HL-60 (cell line): ENCODE data around the gene CEACAM21.

Experiments used
- POLR2AphosphoS5 ChIP-seq: IDR thresholded peaks from 2 replicates; pipeline ENCODE4 v1.6.1; 2012; ENCODE audit warnings: low read depth
- SPI1 ChIP-seq: IDR thresholded peaks from 2 replicates; pipeline ENCODE4 v1.6.1; 2012; ENCODE audit warnings: low read depth, mild to moderate bottlenecking, borderline replicate concordance
- TF ChIP-seq, protein P1 (sequence below): IDR thresholded peaks from one replicate; pipeline ENCODE4 v1.5.1; 2011; ENCODE audit warnings: low read length, control low read depth, inconsistent platforms; ENCODE audit not compliant: insufficient read depth
- TF ChIP-seq, protein P2 (sequence below): IDR thresholded peaks from 2 replicates; pipeline ENCODE4 v1.6.1; 2012; ENCODE audit warnings: low read depth; ENCODE audit not compliant: insufficient replicate concordance

DNA sequence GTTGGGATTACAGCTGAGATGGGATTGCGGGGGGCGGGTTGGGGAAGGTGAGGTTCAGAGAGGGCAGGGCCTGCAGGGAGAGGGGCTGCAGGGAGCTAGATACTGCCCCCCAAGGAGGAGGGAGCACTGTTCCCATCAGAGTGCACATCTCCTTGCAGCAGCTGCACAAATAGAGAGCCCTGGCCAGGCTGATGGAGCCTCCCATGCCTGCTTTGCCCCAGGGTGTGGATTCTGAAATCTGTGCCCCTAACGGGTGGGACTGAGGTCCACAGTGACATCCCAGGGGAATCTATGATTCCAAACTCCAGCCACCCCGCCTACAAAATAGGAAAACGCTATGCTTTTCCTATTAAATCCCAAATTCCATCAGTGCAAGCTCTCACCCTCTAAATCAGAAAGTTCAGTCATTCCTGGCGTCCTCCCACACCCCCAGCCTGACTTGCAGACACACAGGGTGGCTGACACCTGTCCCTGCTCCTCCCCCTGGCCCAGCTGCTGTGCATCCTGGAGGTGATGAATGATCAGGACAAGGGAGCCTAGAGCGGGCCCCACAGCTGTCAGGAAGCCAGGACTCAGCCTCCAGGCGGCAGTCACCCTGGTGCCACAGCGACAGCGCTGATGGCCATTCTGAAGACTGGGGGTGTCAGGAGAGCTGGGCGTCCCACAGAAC lies 6.3 kb upstream of the CEACAM21 start:
- TF ChIP-seq POLR2AphosphoS5 (no peak), SPI1 (no peak)
- TF ChIP-seq, protein P1, sequence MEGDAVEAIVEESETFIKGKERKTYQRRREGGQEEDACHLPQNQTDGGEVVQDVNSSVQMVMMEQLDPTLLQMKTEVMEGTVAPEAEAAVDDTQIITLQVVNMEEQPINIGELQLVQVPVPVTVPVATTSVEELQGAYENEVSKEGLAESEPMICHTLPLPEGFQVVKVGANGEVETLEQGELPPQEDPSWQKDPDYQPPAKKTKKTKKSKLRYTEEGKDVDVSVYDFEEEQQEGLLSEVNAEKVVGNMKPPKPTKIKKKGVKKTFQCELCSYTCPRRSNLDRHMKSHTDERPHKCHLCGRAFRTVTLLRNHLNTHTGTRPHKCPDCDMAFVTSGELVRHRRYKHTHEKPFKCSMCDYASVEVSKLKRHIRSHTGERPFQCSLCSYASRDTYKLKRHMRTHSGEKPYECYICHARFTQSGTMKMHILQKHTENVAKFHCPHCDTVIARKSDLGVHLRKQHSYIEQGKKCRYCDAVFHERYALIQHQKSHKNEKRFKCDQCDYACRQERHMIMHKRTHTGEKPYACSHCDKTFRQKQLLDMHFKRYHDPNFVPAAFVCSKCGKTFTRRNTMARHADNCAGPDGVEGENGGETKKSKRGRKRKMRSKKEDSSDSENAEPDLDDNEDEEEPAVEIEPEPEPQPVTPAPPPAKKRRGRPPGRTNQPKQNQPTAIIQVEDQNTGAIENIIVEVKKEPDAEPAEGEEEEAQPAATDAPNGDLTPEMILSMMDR = no peak
- TF ChIP-seq, protein P2, sequence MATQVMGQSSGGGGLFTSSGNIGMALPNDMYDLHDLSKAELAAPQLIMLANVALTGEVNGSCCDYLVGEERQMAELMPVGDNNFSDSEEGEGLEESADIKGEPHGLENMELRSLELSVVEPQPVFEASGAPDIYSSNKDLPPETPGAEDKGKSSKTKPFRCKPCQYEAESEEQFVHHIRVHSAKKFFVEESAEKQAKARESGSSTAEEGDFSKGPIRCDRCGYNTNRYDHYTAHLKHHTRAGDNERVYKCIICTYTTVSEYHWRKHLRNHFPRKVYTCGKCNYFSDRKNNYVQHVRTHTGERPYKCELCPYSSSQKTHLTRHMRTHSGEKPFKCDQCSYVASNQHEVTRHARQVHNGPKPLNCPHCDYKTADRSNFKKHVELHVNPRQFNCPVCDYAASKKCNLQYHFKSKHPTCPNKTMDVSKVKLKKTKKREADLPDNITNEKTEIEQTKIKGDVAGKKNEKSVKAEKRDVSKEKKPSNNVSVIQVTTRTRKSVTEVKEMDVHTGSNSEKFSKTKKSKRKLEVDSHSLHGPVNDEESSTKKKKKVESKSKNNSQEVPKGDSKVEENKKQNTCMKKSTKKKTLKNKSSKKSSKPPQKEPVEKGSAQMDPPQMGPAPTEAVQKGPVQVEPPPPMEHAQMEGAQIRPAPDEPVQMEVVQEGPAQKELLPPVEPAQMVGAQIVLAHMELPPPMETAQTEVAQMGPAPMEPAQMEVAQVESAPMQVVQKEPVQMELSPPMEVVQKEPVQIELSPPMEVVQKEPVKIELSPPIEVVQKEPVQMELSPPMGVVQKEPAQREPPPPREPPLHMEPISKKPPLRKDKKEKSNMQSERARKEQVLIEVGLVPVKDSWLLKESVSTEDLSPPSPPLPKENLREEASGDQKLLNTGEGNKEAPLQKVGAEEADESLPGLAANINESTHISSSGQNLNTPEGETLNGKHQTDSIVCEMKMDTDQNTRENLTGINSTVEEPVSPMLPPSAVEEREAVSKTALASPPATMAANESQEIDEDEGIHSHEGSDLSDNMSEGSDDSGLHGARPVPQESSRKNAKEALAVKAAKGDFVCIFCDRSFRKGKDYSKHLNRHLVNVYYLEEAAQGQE = no peak
